Sigmoid colon (tissue), 7 donors: ENCODE results near the gene RARG. TPM values are rescaled to one million over a fixed set of nuclear protein-coding genes. Genes with fewer than 3 reads are reported as not detected.
"Not testable (repeated sequence)": the region's sequence is repeated elsewhere in the genome, so short reads cannot be mapped to it uniquely, and the experiment has no call there.

ENCODE experiments used
- DNase-seq: peaks from one replicate; pipeline ENCODE4 v3.0.0-alpha.2; 2019
- H3K27ac ChIP-seq, 4 donors: fragments of 200-600 bp; sonication (generic); one replicate each; pipeline ENCODE4 v1.5.1; 2016 to 2019; ENCODE audit warnings: mild to moderate bottlenecking in 1 of 4
- H3K27me3 ChIP-seq, 3 donors: fragments of 200-600 bp; sonication (generic); one replicate each; pipeline ENCODE4 v1.5.1; 2019; ENCODE audit warnings: mild to moderate bottlenecking in 1 of 3
- H3K36me3 ChIP-seq, 4 donors: fragments of 200-600 bp; sonication (generic); one replicate each; pipeline ENCODE4 v1.5.1; 2016 to 2019
- H3K4me1 ChIP-seq, 4 donors: fragments of 200-600 bp; sonication (generic); one replicate each; pipeline ENCODE4 v1.5.1; 2017 to 2019
- H3K4me3 ChIP-seq, 4 donors: fragments of 200-600 bp; sonication (generic); one replicate each; pipeline ENCODE4 v1.5.1; 2017 to 2019; ENCODE audit warnings: mild to moderate bottlenecking in 2 of 4, moderate library complexity in 1 of 4
- H3K9me3 ChIP-seq, 4 donors: fragments of 200-600 bp in 3 of 4; sonication (generic) in 3 of 4; one replicate each; pipeline versions ENCODE4 v1.5.1 to v1.6.1; 2013 to 2019
- EP300 ChIP-seq, 4 donors: sonication (generic); formaldehyde crosslinking; IDR thresholded peaks; one replicate each; pipeline ENCODE4 v1.6.1; 2017; ENCODE audit warnings: antibody characterized with exemption in 4 of 4
- POLR2A ChIP-seq, 2 donors: fragments of 450-650 bp; IDR thresholded peaks; one replicate each; pipeline ENCODE4 v1.6.1; 2016; ENCODE audit warnings: antibody characterized with exemption in 2 of 2, mild to moderate bottlenecking in 2 of 2, moderate library complexity in 2 of 2
- POLR2AphosphoS5 ChIP-seq, 4 donors: sonication (generic); formaldehyde crosslinking; IDR thresholded peaks; one replicate each; pipeline ENCODE4 v1.6.1; 2017; ENCODE audit warnings: antibody characterized with exemption in 4 of 4
- WGBS, 2 donors: extraction: QIAGEN DNeasy Blood & Tissue Kit; methylation state at CpG; one replicate each; pipeline ENCODE4 v1.1.7; 2013; 5-methylcytosine and 5-hydroxymethylcytosine counted together
- intact Hi-C: fragments of 100-400 bp; cut with DNase I; formaldehyde crosslinking; loops from one replicate; pipeline ENCODE4 v1.15.1; 2023
- polyA plus RNA-seq, 3 donors: library from polyadenylated mRNA; stranded (reverse); fragments of 200-250 nt; gene quantifications; one replicate each; pipeline ENCODE4 v1.2.3, GENCODE V29; 2013
- total RNA-seq, 4 donors: library from RNA; depleted of rRNA; stranded (reverse); fragments of >200 nt; gene quantifications; one replicate each; pipeline ENCODE4 v1.1.0, GENCODE V29; 2016
- TF ChIP-seq, protein P1 (sequence below), 4 experiments: fragments of 450-650 bp in 3 of 4; fragments of 200-600 bp in 1 of 4; IDR thresholded peaks; one replicate each; pipeline ENCODE4 v1.5.1; 2016 to 2019; ENCODE audit warnings: antibody characterized with exemption in 4 of 4, mild to moderate bottlenecking in 3 of 4, moderate library complexity in 2 of 4
- donor health status: healthy with polysubstance abuse.
- donor health status: Bipolar disorder and iron deficiency.
- donor health status: healthy.

RARG gene
- total and polyA plus RNA-seq, 7 donors = 3.2 to 17.2 (median 10.3) TPM

DNA sequence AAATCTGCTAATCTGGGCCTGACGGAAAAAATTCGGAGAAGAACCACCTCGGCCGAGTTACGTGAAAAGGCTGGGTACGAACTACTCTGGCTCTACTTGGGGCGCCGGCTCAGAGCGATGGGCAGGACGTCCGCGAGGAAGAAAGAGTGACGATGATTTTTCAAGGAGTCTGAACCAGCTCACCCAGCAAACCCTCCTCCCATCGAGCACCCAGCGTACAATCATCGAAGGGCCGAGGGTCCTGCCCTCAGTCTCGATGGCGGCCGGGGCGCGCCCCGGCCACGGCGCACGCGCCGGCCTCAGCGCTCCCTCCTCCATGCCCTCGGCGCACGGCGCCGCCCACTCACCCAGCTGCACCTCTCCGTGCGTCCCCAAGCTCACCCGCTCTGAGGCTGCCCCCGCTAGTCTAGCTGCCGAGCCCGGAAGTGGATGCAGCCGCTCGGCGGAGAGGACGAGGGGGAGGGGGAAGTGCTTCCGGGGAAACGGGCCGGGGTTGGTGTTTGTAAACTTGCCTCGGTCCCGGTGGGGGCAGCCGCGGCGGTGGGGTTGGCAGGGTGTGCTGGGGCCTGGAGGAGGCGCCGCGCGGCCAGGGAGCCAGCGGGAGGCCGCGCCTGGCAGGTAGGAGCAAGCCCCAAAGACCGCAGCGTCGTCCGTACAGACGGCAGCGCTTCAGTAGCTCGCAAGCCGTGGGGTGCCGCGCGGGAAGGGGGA is 51.6 kb downstream of the RARG start, which contains the start of the genes CSAD and ZNF740:
Gene CSAD, minus strand, starts transcription at position 706 of the 711 bp plus-strand sequence. CDS start 7,455 bp downstream, outside the sequence.
Gene ZNF740, plus strand, starts transcription at position 503 of the 711 bp plus-strand sequence. CDS start 1,262 bp downstream, outside the sequence.
- intact Hi-C loops = no loop called here
- Histone ChIP-seq H3K27me3 (no peaks in the 10 kb centered on the region), H3K9me3 (no peaks in the 10 kb centered on the region), H3K27ac (peak within 1 kb of the TSS; percentile 90 to 96 (median 94)), H3K36me3 (peaks cover 11 to 37% (median 14%) of the 10 kb centered on the region in 4 donors), H3K4me1 (peaks cover 0 to 53% (median 47%) of the 10 kb centered on the region in 4 donors), H3K4me3 (peak within 1 kb of the TSS; percentile 52 to 82 (median 78))
- peak; percentile 99 for DNase-seq
- peak in 2 of 4 donors; percentile 25 to 48 for TF ChIP-seq EP300 (IDR thresholded peaks at IDR 0.05)
- TF ChIP-seq POLR2A (IDR thresholded peaks at IDR 0.05) = peak; percentile 53 to 78
- TF ChIP-seq POLR2AphosphoS5 (IDR thresholded peaks at IDR 0.05) = peak; percentile 55 to 89 (median 86)
- TF ChIP-seq, protein P1, sequence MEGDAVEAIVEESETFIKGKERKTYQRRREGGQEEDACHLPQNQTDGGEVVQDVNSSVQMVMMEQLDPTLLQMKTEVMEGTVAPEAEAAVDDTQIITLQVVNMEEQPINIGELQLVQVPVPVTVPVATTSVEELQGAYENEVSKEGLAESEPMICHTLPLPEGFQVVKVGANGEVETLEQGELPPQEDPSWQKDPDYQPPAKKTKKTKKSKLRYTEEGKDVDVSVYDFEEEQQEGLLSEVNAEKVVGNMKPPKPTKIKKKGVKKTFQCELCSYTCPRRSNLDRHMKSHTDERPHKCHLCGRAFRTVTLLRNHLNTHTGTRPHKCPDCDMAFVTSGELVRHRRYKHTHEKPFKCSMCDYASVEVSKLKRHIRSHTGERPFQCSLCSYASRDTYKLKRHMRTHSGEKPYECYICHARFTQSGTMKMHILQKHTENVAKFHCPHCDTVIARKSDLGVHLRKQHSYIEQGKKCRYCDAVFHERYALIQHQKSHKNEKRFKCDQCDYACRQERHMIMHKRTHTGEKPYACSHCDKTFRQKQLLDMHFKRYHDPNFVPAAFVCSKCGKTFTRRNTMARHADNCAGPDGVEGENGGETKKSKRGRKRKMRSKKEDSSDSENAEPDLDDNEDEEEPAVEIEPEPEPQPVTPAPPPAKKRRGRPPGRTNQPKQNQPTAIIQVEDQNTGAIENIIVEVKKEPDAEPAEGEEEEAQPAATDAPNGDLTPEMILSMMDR (IDR thresholded peaks at IDR 0.05) = no peak
- 0% methylated on average over 70 of the region's 70 CpGs for WGBS, 2 donors

DNA sequence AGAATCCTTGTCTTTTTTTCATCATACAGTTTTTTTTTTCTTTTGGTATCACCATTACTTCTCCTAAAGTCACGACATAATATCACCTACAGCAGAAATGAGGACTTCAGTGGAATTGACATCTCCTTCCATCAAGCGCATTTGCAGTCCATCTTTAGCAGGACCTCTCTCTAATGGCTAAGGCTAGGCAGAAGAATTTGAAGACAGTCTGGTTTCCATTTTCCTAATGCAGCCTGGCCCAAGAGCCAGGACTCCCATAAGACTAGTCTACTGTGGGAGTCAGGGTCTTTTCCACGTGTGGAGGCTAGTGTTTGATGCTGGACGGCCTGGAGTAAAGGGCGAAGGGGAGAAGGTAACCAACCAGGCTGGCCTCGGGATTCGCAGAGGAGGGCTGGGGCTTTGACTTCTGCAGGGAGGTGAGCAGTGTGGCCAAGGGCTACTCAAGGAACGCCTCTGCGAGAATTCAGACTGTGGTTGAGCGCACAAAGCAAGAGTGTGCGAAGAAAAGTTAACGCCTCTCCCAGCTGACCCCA is 52.3 kb downstream of the RARG start:
- Histone ChIP-seq H3K9me3 (no peaks in the 10 kb centered on the region), H3K36me3 (peaks cover 5 to 31% (median 11%) of the 10 kb centered on the region in 4 donors), H3K4me3 (peak overlapping the region; percentile 52 to 82 (median 78)), H3K27me3 (no peaks in the 10 kb centered on the region), H3K27ac (peak overlapping the region; percentile 90 to 96 (median 94)), H3K4me1 (peaks cover 0 to 47% (median 45%) of the 10 kb centered on the region in 4 donors)
- DNase-seq = no peak
- WGBS, 2 donors = 17 to 18% methylated on average over 12 of the region's 12 CpGs
- intact Hi-C loops = no loop called here
- TF ChIP-seq POLR2A (IDR thresholded peaks at IDR 0.05) = no peak
- TF ChIP-seq, protein P1 (IDR thresholded peaks at IDR 0.05) = no peak
- no peak for TF ChIP-seq POLR2AphosphoS5 (IDR thresholded peaks at IDR 0.05)
- no peak for TF ChIP-seq EP300 (IDR thresholded peaks at IDR 0.05)

DNA sequence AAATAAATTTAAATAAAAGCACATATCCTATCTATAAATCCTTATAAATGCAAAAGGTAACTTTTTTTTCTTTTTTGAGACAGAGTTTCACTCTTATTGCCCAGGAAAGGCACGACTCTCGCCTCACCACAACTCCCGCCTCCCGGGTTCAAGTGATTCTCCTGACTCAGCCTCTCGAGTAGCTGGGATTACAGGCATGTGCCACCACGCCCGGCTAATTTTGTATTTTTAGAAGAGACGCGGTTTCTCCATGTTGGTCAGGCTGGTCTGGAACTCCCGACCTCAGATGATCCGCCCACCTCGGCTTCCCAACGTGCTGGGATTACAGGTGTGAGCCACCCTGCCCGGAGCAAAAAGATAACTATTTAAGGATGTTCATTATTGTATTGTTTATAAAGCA is 53.2 kb downstream of the RARG start:
- peak overlapping the region in 1 of 4 donors; percentile 96 for H3K27ac ChIP-seq

DNA sequence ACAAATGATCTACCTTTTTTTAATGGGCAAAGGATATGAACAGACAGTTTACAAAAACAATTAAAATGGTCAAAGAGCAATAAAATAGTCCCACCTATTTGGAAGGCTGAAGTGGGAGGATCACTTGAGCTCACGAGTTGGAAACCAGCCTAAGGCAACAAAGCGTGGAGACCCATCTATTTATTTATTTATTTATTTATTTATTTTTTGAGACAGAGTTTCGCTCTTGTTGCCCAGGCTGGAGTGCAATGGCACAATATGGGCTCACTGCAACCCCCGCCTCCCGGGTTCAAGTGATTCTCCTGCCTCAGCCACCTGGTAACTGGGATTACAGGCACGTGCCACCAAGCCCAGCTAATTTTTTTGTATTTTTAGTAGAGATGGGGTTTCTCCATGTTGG is 54.6 kb downstream of the RARG start:
- H3K4me1 ChIP-seq = peaks cover 0 to 31% (median 30%) of the 10 kb centered on the region in 4 donors
- intact Hi-C loops, H3K9me3 ChIP-seq, DNase-seq, H3K36me3 ChIP-seq, H3K4me3 ChIP-seq, H3K27me3 ChIP-seq, H3K27ac ChIP-seq: not testable (repeated sequence)
- 94% methylated on average over 6 of the region's 6 CpGs for WGBS, 2 donors

More for the DNA sequence above, 53.2 kb downstream of the RARG start:
- Histone ChIP-seq H3K36me3 (peaks cover 0 to 21% (median 10%) of the 10 kb centered on the region in 4 donors), H3K4me1 (peaks cover 0 to 40% (median 38%) of the 10 kb centered on the region in 4 donors)
- H3K9me3 ChIP-seq, H3K27me3 ChIP-seq, H3K4me3 ChIP-seq, DNase-seq, intact Hi-C loops: not testable (repeated sequence)
- 94 to 96% methylated on average over 14 of the region's 14 CpGs for WGBS, 2 donors

DNA sequence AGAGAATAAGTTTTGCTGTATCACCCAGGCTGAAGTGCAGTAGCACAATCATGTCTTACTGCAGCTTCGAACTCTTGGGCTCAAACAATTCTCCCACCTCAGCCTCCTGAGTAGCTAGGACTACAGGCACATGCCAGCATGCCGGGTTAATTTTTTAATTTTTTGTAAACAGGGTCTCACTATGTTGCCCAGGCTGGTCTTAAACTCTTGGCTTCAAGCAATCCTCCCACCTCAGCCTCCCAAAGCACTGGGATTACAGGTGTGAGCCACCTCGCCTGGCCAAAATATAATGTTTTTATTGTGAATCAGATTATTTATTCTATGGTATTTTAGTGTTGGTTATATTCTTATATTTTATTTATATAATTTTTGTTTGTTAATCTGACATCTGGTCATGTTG is 55.3 kb downstream of the RARG start:
- Histone ChIP-seq H3K4me1 (peaks cover 0 to 31% (median 30%) of the 10 kb centered on the region in 4 donors), H3K27me3 (no peaks in the 10 kb centered on the region), H3K36me3 (peaks cover 0 to under 1% (median 0%) of the 10 kb centered on the region in 4 donors), H3K27ac (no peak overlapping the region), H3K4me3 (no peak overlapping the region), H3K9me3 (no peaks in the 10 kb centered on the region)
- no peak for DNase-seq
- intact Hi-C loops = no loop called here
- 95 to 96% methylated on average over 3 of the region's 3 CpGs for WGBS, 2 donors
- TF ChIP-seq EP300 (IDR thresholded peaks at IDR 0.05) = no peak
- TF ChIP-seq, protein P1 (IDR thresholded peaks at IDR 0.05) = no peak
- TF ChIP-seq POLR2AphosphoS5 (IDR thresholded peaks at IDR 0.05) = no peak
- no peak for TF ChIP-seq POLR2A (IDR thresholded peaks at IDR 0.05)
